Activated naive CD4-positive, alpha-beta T cell treated with anti-CD3 and anti-CD28 coated beads, Interleukin-2, amount 50 U/mL, for 16 hours (primary cell): ENCODE measurements around the gene NUP214.
"Not testable (repeated sequence)": the region's sequence is repeated elsewhere in the genome, so short reads cannot be mapped to it uniquely, and the experiment has no call there.

Experiments
- DNase-seq: peaks from one replicate; pipeline ENCODE4 v3.0.0-alpha.2; 2020

Gene NUP214

DNA sequence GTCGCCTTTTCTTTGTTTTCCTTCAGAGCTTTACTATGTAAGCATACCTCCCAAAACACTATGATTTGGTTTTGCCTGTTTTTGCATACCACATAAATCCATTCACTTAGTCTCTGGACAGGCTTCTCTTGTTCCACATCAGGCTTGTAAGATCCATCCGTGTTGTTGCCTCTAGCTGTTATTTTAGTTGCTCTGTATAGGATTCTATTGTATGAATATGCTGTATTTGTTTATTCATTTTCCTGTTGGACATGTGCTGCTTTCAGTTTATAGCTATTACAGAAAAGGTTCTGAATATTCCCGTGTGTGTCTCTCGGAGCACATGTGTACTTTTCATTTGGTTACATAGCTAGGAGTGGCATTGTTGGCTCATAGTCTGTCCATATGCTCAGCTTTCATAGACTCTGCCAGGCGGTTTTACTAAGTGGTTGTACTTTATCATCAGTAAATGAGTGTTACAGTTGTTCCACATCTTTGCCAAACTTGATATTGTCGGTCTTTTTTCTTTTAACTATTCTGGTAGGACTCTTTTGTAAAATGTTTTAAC, 41.8 kb downstream of the NUP214 start:
- no peak for DNase-seq

DNA sequence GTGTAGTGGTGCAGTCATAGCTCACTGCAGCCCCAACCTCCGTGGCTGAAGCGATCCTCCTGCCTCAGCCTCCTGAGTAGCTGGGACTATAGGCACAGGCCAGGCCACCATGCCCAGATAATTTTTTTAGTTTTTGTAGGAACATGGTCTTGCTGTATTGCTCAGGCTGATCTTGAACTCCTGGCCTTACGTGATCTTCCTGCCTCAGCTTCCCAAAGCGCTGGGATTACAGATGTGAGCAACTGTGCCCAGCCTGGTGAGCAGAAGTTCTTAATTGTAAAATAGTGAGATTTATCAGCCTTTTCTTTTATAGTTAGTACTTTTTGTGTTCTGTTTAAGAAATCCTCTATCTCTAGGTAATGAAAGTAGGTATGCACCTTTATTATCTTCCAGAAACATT, 42.5 kb downstream of the NUP214 start:
- DNase-seq, result no peak

DNA sequence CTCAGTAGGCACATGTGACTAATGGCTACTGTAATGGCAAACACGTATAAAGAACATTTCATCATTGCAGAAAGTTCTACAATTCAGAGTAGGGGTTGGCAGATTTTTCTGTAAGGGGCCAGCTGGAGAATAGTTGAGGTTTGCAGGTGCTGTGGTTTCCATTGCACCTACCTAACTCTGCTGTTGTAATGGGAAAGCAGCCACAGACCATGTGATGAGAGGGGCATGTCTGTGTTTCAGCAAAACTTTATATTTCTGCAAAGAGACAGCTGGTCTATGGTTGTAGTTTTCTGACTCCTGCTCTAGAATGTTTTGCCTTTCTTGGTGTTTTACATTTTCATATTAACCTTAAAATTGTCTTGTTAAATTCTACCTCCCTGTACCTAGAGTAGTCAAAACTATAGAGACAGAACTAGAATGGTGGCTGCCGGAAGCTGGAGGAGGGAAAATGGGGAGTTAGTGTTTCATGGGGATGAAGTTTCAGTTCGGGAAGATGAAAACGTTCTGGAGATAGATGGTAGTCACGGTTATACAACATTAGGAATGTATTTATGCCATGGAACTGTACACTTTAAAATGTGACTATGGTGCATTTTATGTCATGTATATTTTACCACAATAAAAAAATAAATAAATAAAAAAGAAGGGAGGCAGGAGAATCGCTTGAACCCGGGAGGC, 44.3 kb downstream of the NUP214 start:
- DNase-seq, result no peak

GRCh38 chr9:131173995-131174394, 48.6 kb downstream of the NUP214 start:
- DNase-seq, result no peak

GRCh38 chr9:131174681-131175239, 49.4 kb downstream of the NUP214 start:
- DNase-seq, result no peak

GRCh38 chr9:131177898-131178297, 52.5 kb downstream of the NUP214 start:
- DNase-seq, result no peak

GRCh38 chr9:131178382-131178781, 53.0 kb downstream of the NUP214 start:
- DNase-seq, result peak; percentile 75

DNA sequence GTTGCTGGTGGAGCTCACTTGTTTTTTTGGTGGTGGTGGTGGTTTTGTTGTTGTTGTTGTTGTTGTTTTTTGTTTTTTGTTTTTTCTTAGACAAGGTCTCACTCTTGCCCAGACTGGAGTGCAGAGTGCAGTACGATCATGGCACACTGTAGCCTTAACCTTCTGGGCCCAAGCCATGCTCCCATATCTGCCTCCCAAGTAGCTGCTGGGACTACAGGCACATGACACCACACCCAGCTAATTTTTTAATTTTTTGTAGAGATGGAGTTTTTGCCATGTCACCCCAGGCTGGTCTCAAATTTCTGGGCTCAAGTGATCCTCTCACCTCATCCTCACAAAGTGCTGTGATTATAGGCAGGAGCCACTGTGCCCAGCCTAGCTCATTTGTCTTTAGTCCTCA, 53.5 kb downstream of the NUP214 start:
- DNase-seq, result no peak

- DNase-seq, result no peak
These were observed 54.3 kb downstream of the NUP214 start for GRCh38 chr9:131179561-131180219.

DNA sequence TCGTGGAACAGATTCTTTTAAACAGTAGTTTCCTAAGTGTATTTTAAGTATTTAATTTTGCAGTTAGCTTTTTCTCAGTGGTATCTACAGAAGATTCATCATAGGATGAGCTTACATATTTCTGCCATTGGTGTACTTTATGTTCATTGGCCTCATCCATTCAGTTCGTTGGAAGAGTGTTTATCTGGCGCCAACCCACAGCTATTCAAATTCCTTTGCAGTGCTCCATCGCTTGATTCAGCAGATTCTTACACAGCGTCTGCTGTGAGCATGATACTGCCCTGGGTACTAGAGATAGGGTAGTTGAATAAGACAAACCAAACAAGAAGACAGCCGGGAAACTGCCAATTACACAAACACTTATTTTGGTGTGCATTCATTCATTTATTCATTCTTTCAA, 55.1 kb downstream of the NUP214 start:
- DNase-seq, result no peak

DNA sequence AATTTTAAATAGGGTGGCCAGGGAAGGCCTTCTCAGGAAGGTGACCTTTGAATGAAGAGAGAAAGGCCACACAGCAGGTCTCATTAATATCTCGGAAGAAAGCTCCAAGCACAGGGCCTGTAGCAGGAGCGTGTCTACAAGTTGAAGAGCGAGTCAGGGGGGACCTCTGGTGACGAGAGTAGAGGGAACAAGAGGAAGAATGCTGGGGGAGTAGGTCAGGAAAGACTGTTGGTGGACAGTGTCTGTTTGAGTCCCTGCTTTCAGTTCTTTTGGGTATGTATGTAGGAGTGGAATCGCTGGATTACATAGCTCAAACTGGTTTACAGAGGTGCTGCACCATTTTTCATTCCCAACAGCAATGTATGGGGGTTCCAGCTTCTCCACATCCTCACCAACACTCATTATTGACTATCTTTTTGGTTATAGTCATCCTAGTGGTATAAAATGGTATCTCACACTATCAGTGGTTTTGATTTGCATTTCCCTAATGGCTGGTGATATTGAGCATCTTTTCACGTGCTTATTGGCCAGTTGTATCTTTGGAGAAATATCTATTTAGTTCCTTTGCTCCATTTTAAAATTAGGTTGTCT, 55.8 kb downstream of the NUP214 start:
- DNase-seq, result no peak

GRCh38 chr9:131185924-131186323, 60.5 kb downstream of the NUP214 start:
- no peak for DNase-seq

- DNase-seq, result no peak
These were observed 61.2 kb downstream of the NUP214 start for GRCh38 chr9:131186622-131187021.

DNA sequence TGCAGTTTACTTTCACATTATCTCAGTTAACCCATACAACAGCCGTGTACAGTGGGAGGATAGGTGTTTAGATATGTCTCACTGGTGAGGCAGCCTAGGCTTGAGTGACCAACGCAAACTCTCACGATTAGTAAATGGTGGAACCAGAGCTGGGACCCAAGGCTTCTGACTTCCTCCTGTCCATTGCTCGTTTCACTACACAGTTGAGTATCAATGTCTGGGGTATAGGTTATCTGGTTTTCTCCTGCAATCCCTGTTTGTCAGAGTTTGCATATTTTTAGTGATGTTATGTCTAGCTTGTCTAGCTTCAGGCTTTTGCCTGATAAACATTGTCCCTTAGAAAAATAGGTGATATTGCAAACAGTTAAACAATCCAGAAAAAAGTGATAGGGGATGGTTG, 62.6 kb downstream of the NUP214 start:
- no peak for DNase-seq

- no peak for DNase-seq
These were observed 63.6 kb downstream of the NUP214 start for GRCh38 chr9:131188976-131189375.

DNA sequence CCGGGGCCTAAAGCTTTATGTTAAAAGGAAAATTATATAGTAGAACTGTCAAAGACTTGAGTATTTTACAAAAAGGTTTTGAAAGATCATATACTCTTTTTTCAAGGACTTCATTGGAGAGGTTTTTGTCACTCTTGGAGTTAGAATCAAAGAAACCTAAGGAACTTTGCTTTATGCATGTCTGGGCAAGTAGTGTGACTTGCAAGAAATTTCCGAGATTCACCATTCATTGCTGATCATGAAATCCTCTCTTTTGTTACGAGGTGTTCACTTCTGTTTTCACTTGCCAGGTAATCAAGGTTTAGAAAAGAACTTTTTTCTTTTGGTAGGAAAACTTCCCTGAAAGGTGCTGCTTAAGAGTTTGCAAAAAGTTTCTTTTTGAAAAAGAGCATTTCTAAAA, 64.8 kb downstream of the NUP214 start:
- DNase-seq, result no peak

GRCh38 chr9:131191032-131191431, 65.6 kb downstream of the NUP214 start:
- not testable (repeated sequence) for DNase-seq

GRCh38 chr9:131191857-131192256, 66.5 kb downstream of the NUP214 start:
- DNase-seq, result no peak

- DNase-seq, result no peak
These were observed 67.7 kb downstream of the NUP214 start for GRCh38 chr9:131193051-131193450.

DNA sequence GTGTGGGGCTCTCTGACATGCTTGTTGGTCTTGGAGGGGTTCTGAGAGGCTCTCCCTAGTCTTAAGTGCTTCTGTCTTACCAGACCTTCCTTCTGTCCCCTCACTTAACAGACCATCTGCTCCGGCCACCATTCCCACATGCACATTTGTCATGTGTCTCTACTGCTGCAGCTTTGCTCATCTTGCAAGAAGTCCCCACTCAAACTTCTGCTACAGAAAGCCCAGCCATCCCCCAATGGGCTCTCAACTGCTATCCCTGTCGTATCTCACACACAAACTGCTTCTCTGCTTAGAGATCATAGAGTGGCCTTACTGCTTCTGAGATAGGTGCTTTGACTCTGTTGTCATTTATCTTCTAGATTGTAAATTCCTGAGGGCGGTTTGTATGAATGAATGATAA, 69.4 kb downstream of the NUP214 start:
- DNase-seq, result no peak

GRCh38 chr9:131197160-131197911, 72.0 kb downstream of the NUP214 start:
- DNase-seq, result no peak

- no peak for DNase-seq
These were observed 72.8 kb downstream of the NUP214 start for GRCh38 chr9:131198041-131198715.
